GM18498 (cell line): ENCODE data around the gene RSPH9.
A peak's percentile ranks its signal among the peaks of the same experiment; 100 is the strongest.

ENCODE experiments used
- ATAC-seq: cut with Tn5 transposase; IDR thresholded peaks from one replicate; pipeline ENCODE4 v1.9.1; 2021; ENCODE audit warnings: mild to moderate bottlenecking, moderate library complexity; ENCODE audit not compliant: unreplicated experiment

The RSPH9 gene

DNA sequence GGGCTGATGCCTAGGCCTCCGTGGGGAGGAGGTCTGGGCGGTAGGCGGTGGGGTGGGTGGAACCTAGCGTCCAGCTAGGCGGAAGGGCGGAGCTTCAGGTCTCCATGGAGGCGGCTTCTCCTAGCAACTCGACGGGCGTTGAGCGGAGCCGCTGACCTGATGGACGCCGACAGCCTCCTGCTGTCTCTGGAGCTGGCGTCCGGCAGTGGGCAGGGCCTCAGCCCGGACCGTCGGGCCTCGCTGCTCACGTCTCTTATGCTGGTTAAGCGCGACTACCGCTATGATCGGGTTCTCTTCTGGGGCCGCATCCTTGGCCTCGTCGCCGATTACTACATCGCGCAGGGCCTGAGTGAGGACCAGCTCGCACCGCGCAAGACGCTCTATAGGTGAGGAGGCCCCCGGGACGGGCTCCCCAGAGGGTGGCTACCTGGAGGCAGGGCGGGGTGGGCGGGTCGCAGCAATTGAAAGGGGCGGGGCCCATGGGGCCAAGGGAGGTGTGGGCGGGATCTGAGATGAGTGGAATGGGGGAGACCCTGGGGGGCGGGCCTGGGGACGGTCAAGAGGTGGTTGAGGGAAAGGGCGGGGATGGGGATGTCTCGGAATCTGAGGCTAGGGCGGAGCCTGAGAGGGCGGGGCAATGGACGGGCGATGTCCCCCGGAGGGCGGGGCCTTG is at the start of gene RSPH9:
RSPH9 (plus strand) TSS at position 97 of the 673 bp plus-strand sequence; CDS start at position 160, 63 bp downstream.
- ATAC-seq = peak; percentile 64

GRCh38 chr6:43600595-43600994 is 44.2 kb upstream of the RSPH9 start:
- no peak for ATAC-seq

DNA sequence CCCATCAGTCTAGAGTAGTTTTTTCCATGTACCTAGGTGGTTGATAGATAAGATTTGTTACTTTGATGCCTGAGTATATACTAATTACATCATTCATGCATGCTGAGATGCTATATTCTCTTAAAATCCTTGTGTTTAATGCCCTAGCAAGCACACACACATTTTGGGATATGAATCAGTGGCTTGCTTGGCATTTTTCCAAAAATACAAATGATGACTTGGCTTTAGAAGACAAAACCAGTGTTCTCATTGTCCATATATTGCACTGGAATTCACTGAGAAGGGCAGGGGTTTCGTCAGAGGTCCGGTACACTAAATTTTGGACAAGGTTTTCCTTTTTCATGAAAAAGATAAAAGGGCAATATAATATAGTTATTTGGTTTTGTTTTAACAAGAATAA is 40.7 kb upstream of the RSPH9 start:
- no peak for ATAC-seq

GRCh38 chr6:43606019-43606418 is 38.8 kb upstream of the RSPH9 start:
- no peak for ATAC-seq

GRCh38 chr6:43608310-43608763 is 36.5 kb upstream of the RSPH9 start:
- no peak for ATAC-seq

- ATAC-seq = no peak
These were observed 36.0 kb upstream of the RSPH9 start for GRCh38 chr6:43608807-43609206.

DNA sequence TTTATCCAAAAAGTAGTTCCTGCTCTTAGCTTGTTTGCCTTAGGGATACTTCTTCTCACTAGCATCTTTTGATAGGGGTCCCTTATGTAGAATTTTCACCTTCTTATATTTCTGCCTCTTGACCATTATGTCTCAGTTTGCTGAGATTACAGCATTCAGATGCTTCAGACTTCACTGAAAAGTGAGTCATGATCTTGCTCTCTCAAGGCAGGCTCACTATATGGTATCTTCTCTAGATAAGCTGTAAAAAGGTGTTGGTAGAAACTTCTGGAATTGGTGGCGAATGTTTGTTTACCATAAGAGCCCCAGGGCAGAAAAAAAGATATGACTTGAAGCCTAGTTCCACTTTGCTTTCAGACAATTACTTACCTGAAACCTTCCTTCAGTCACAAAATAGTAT is 35.4 kb upstream of the RSPH9 start:
- ATAC-seq = no peak

- ATAC-seq = no peak
These were observed 34.4 kb upstream of the RSPH9 start for GRCh38 chr6:43610431-43610830.

DNA sequence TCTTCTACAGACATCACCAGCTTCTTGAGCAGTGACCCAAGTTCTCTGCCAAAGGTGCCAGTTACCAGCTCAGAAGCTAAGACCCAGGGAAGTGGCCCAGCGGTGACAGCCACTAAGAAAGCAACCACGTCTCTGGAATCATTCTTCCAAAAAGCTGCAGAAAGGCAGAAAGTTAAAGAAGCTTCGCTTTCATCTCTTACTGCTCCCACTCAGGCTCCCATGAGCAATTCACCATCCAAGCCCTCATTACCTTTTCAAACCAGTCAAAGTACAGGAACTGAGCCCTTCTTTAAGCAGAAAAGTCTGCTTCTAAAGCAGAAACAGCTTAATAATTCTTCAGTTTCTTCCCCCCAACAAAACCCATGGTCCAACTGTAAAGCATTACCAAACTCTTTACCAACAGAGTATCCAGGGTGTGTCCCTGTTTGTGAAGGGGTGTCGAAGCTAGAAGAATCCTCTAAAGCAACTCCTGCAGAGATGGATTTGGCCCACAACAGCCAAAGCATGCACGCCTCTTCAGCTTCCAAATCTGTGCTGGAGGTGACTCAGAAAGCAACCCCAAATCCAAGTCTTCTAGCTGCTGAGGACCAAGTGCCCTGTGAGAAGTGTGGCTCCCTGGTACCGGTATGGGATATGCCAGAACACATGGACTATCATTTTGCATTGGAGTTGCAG is 31.0 kb upstream of the RSPH9 start:
- ATAC-seq = no peak

GRCh38 chr6:43614396-43614730 is 30.5 kb upstream of the RSPH9 start:
- ATAC-seq = no peak

DNA sequence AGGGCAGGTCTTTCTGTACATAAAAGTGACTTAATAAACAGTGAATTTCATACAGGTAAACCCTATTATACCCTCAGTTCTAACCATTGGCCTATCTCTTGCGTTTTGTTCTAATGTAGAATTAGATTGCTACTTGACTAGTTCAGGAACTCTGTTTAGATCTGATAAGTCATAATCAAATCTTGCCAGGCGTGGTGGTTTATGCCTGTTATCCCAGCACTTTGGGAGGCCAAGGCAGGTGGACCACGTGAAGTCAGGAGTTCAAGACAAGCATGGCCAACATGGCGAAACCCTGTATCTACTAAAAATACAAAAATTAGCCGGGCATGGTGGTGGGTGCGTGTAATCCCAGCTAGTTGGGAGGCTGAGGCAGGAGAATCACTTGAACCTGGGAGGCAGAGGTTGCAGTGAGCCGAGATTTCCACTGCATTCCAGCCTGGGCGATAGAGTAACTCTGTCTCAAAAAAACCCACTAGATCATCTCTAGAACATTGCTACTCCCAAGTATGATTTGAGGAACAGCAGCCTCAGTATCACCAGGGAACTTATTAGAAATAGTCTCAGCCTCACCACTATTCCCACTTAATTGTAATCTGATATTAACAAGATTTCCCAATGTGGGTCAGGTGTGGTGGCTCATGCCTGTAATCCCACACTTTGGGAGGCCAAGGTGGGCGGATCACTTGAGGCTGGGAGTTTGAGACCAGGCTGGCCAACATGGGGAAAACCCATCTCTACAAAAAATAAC is 27.9 kb upstream of the RSPH9 start:
- ATAC-seq = no peak

GRCh38 chr6:43621078-43621835 is 23.6 kb upstream of the RSPH9 start:
- no peak for ATAC-seq

DNA sequence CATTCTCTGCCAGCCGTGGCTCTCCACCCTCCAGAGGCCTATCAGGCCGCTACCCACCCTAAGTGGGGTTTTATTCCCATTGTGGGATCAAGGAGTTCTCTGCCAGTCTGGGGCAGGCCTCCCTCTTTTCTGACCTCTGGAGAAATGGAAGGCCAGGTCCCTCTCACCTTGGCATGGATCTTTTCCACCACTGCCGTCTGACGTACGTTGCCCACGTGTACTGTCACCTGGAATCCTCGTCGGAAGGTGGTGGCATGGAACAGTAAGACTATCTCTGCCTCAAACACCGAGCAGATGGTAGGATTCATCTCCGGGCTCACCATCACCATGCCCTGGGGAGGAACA is 23.0 kb upstream of the RSPH9 start:
- no peak for ATAC-seq

DNA sequence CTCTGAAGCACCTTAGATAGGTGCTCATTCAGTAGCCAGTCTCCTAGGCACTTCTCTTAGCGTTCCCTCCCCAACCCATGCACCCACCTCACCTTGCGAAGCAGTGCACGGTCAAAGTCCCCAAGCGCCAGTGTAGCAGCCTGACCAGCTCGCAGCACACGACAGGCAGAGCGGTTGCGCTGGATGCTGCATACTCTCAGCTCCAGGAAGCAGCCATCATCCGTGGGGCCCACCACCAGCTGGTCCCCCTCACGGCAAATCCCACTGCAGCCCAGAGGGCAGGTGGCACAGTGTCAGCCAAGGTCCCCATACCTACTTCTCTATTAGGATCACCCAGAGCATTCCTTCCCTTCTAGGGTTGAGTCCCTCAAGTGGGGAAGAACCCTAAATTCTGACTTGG is 22.3 kb upstream of the RSPH9 start:
- ATAC-seq = no peak

DNA sequence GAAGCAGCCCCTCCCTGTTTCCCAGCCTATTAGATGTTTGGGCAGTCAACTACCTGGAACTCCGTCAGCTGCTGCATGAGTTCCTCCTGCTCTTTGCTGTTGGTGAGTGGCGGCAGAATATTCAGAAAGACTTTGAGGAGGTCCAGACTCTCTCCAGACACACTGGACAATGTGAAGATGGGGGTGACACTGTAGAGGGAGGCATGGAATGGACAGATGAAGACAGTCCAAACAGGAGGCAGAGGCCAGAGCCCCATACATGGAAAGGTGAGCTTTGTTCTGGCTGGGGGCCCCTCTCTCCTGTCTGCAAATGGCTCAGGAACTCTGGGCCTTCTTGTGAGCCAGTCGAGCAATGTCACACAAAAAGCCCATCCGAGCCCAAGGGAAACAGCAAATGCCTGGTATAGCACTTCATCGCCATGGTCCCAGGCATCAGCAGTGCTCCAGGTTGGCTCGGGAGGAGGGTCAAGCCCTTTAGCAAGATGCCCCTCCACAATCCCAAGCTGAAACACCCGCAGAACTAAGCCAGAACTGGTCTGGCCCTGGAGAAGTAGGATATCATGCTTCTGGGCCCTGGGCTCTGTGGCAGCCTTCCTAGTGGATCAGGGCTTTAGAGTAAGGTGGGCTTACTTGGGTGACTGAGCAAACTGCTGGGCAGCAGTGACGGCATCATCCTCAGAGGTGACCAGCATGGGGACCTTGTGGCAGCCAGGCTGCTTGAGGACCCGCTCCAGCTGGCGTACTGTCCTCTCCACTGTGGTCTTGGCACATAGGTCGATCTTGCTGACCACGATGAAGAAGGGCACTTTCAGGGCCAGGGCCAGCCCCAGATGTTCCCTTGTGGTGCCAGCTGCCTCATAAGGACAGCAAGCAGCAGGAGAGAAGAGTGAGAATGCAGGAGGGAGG is 20.7 kb upstream of the RSPH9 start:
- no peak for ATAC-seq

GRCh38 chr6:43624786-43625288 is 20.0 kb upstream of the RSPH9 start:
- no peak for ATAC-seq

DNA sequence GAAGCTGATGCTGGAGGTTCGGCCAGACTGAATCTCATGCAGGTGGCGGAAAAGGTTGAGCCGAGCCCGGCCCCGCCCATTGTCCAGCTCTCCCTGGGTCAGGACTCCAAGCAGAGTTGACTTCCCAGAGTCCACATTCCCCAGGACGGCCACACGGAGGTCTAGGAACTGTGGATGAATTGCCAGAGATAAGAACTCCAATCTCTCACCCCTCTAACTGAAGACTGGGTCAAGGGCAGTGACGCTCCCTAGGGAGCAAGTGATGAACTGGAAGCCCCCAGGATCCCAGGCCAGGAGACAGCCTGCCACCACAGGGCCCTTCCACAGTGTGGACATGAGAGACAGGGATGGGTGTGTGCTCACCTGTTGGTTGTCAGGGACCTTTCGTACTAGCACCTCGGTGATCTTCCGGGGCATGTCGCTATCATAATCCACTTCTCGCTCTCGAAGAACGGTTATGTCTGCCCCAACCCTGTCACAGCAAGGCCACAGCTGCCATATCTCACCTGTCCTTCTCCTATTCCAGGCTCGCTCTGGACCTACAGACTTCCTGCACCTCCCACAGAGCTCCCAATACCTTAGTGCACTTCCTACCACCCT is 19.3 kb upstream of the RSPH9 start:
- ATAC-seq = no peak

DNA sequence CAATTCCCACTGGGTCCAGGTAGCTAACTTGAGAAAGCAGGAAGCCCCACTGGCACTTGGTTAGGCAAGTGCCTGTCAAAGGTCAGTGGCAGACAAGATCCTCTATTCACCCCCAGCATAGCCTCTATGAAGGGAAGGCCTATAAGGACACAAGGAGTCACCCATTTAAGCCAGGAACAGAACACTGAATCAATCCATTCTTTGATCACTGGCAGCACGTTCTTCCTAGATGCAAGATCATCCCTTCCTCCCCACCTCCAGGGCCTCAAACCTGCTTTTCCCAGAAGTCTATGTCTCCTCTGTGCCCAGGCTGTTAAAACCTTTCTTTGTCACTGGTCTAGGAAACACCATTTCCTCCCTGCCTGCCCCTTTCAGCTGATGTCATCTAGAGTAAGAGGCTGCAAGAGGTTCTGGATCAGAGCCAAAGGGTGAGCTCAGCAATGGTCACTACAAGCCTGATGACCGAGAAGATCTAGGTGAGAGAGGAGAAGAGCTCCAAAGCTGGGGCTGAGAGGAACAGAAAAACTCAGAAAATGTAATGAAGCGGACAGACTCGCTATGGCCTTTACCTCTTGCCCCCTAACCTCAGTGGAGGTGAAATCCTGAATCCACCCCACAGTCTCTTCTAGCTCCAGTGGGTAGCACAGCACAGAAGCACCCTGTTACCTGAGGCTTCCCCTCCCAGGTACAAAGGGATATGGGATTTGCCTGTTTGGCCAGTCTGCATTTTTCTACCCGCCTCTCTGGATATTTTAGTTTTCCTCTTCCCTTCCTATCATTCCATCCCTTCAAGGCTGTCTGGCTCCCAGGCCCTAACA is 17.6 kb upstream of the RSPH9 start:
- no peak for ATAC-seq
